ENCODE measurements around the gene AUTS2. TPM values are rescaled to one million over a fixed set of nuclear protein-coding genes. Genes with fewer than 3 reads are reported as not detected.
A peak's percentile ranks its signal among the peaks of the same experiment; 100 is the strongest.

AUTS2 gene
- total RNA-seq, 4 donors from 2014 or later, result 14.9 to 27.2 (median 17.5) TPM

GRCh38 chr7:70477036-70478010, 879.0 kb downstream of the AUTS2 start:
- Histone ChIP-seq H3K9me3 (no peaks in the 10 kb centered on the region), H3K27me3 (no peaks in the 10 kb centered on the region), H3K4me1 (no peaks in the 10 kb centered on the region), H3K36me3 (no peaks in the 10 kb centered on the region), H3K27ac (no peak overlapping the region), H3K4me3 (replicated peaks in 1 of 3) (no peak overlapping the region)
- TF ChIP-seq POLR2A (IDR thresholded peaks at IDR 0.05) (no peak), CTCF (IDR thresholded peaks at IDR 0.05) (no peak)
- 80 to 86% methylated on average over 7 of the region's 7 CpGs for WGBS, 2 donors
- intact Hi-C loops (cut with DNase I), result no loop called here
- DNase-seq, result no peak

- no peak for DNase-seq
- Histone ChIP-seq H3K27me3 (no peaks in the 10 kb centered on the region), H3K27ac (no peak overlapping the region), H3K9me3 (no peaks in the 10 kb centered on the region), H3K4me1 (no peaks in the 10 kb centered on the region), H3K36me3 (no peaks in the 10 kb centered on the region), H3K4me3 (replicated peaks in 1 of 3) (no peak overlapping the region)
- WGBS, 2 donors, result 87 to 93% methylated on average over 15 of the region's 15 CpGs
- intact Hi-C loops (cut with DNase I), result no loop called here
- TF ChIP-seq POLR2A (IDR thresholded peaks at IDR 0.05) (no peak), CTCF (IDR thresholded peaks at IDR 0.05) (no peak)
Measured at GRCh38 chr7:70479153-70480021, 881.1 kb downstream of the AUTS2 start.

GRCh38 chr7:70480927-70481569, 882.8 kb downstream of the AUTS2 start:
- Histone ChIP-seq H3K4me3 (replicated peaks in 1 of 3) (no peak overlapping the region), H3K27me3 (no peaks in the 10 kb centered on the region), H3K36me3 (no peaks in the 10 kb centered on the region), H3K9me3 (no peaks in the 10 kb centered on the region), H3K27ac (no peak overlapping the region), H3K4me1 (no peaks in the 10 kb centered on the region)
- 40 to 45% methylated on average over 8 of the region's 8 CpGs for WGBS, 2 donors
- no peak for TF ChIP-seq CTCF (IDR thresholded peaks at IDR 0.05)
- no peak for TF ChIP-seq POLR2A (IDR thresholded peaks at IDR 0.05)
- intact Hi-C loops (cut with DNase I), result no loop called here
- peak; percentile 35 to 39 for DNase-seq

GRCh38 chr7:70481570-70482123, 883.4 kb downstream of the AUTS2 start:
- H3K4me3 ChIP-seq (replicated peaks in 1 of 3), result no peak overlapping the region
- no peak for DNase-seq
- intact Hi-C loops (cut with DNase I), result no loop called here
- no peak overlapping the region for H3K27ac ChIP-seq
- no peaks in the 10 kb centered on the region for H3K4me1 ChIP-seq
- WGBS, 2 donors, result 82 to 85% methylated on average over 8 of the region's 8 CpGs
- no peaks in the 10 kb centered on the region for H3K36me3 ChIP-seq
- no peaks in the 10 kb centered on the region for H3K9me3 ChIP-seq
- no peaks in the 10 kb centered on the region for H3K27me3 ChIP-seq
- TF ChIP-seq POLR2A (IDR thresholded peaks at IDR 0.05) (no peak), CTCF (IDR thresholded peaks at IDR 0.05) (no peak)

All from thyroid gland (tissue), 4 donors.